Heart right ventricle (tissue), 16 donors: ENCODE data around the gene ECEL1. TPM values are rescaled to one million over a fixed set of nuclear protein-coding genes. Genes with fewer than 3 reads are reported as not detected.
"Not testable (repeated sequence)": the region's sequence is repeated elsewhere in the genome, so short reads cannot be mapped to it uniquely, and the experiment has no call there.

Experiments used
- ATAC-seq, 8 donors: fragments of 200-7000 bp; cut with Tn5 transposase; one replicate each; pipeline ENCODE4 v1.9.1; 2020; ENCODE audit warnings: mild to moderate bottlenecking in 8 of 8, moderate library complexity in 8 of 8, moderate number of reproducible peaks in 1 of 8
- DNase-seq, 2 donors: peaks; one replicate each; pipeline ENCODE4 v3.0.0-alpha.2; 2020
- H3K27ac ChIP-seq, 10 donors: fragments of 200-600 bp; sonication (generic) in 2 of 10; one replicate each; pipeline versions ENCODE4 v1.5.0 to v1.8.0; 2020 to 2022; ENCODE audit warnings: mild to moderate bottlenecking in 3 of 10
- H3K27me3 ChIP-seq, 7 donors: fragments of 200-600 bp; one replicate each; pipeline ENCODE4 v1.8.0; 2021 to 2022; ENCODE audit warnings: mild to moderate bottlenecking in 2 of 7
- H3K36me3 ChIP-seq, 9 donors: fragments of 200-600 bp; sonication (generic) in 1 of 9; one replicate each; pipeline versions ENCODE4 v1.5.0 to v1.8.0; 2020 to 2022; ENCODE audit warnings: mild to moderate bottlenecking in 2 of 9
- H3K4me1 ChIP-seq, 9 donors: fragments of 200-600 bp; sonication (generic) in 1 of 9; one replicate each; pipeline versions ENCODE4 v1.5.0 to v1.8.0; 2020 to 2022; ENCODE audit warnings: mild to moderate bottlenecking in 4 of 9
- H3K4me3 ChIP-seq, 10 donors: fragments of 200-600 bp; sonication (generic) in 2 of 10; one replicate each; pipeline versions ENCODE4 v1.5.0 to v1.8.0; 2020 to 2022; ENCODE audit warnings: mild to moderate bottlenecking in 7 of 10, moderate library complexity in 2 of 10
- H3K9me3 ChIP-seq, 11 donors: fragments of 200-600 bp in 10 of 11; sonication (generic) in 2 of 11; one replicate each; pipeline versions ENCODE4 v1.5.0 to v1.8.0; 2013 to 2022; ENCODE audit warnings: mild to moderate bottlenecking in 2 of 11, control low read depth in 1 of 11, moderate library complexity in 1 of 11
- CTCF ChIP-seq, 9 donors: fragments of 200-600 bp; sonication (generic) in 2 of 9; IDR thresholded peaks; one replicate each; pipeline versions ENCODE4 v1.5.0 to v1.8.0; 2021 to 2022; ENCODE audit warnings: antibody characterized with exemption in 9 of 9, mild to moderate bottlenecking in 5 of 9, moderate library complexity in 1 of 9
- WGBS, 2 donors: extraction: QIAGEN DNeasy Blood & Tissue Kit; methylation state at CpG; one replicate each; pipeline ENCODE4 v1.1.7; 2013; ENCODE audit warnings: inconsistent platforms in 1 of 2; 5-methylcytosine and 5-hydroxymethylcytosine counted together
- intact Hi-C, 10 donors: fragments of 100-400 bp; cut with DNase I; formaldehyde crosslinking; loops; one replicate each; pipeline versions ENCODE4 v1.11.1 to v1.14.2; 2022
- polyA plus RNA-seq, 2 donors: library from polyadenylated mRNA; stranded (reverse); fragments of 200-250 nt; gene quantifications; one replicate each; pipeline ENCODE4 v1.2.3, GENCODE V29; 2013
- total RNA-seq, 10 donors: library from RNA; stranded (reverse); fragmentation: NEBNext Ultra II Directional in 3 of 10; extraction: Animal tissue kit (Norgen Biotek cat#: 25700) in 3 of 10; gene quantifications; one replicate each; pipeline versions ENCODE4 v1.2.1 to v1.2.4, GENCODE V29; 2021 to 2023
- donor health status: Arrhythmogenic right ventricular cardiomyopathy.
- donor health status: ischemic (EF 13 %, LVEDD 7.1; RV severe dilation, severe dysfunction).
- donor health status: healthy with polysubstance abuse.
- donor health status: DM: no; HTN: yes; CAD: no.
- donor health status: DM: no; HTN: no; CAD: no.
- donor health status: ischemic (EF 25% LVEDD 6.9; RV normal size, moderate dysfunction).
- donor health status: ischemic (EF 25% LVEDD 5.7; RV mildly dilated, moderate dysfunction).
- donor health status: healthy.
- donor health status: DM: yes; HTN: yes; CAD: no.
- donor health status: Ischemic cardiomyopathy.
- donor health status: ischemic (EF 35%, LVEDD 5.7; RV mildly dilated, moderate dysfunction).
- donor health status: nonischemic (EF 11% LVEDD 7.7; RV severe dilation, severe dysfunction).
- donor health status: DM: yes; HTN: yes; CAD: no.
- donor health status: PGD.
- donor health status: ischemic (EF 29% LVEDD 5.4; RV normal size, mild dysfunction).
- donor health status: nonischemic (EF 23%, LVEDD 6.1; RV moderate dilation, normal function).

ECEL1 gene
- total and polyA plus RNA-seq, 12 donors: 0.23 to 1.5 (median 0.39) TPM; not detected in 8

GRCh38 chr2:232435375-232435648, 52.3 kb downstream of the ECEL1 start:
- no peak overlapping the region for H3K27ac ChIP-seq
- H3K4me3 ChIP-seq: no peak overlapping the region
- WGBS, 2 donors: 81 to 83% methylated on average over 4 of the region's 4 CpGs
- ATAC-seq: no peak
- no peak for TF ChIP-seq CTCF (IDR thresholded peaks at IDR 0.05)
- peaks cover 0 to 2% (median 0%) of the 10 kb centered on the region in 9 donors for H3K4me1 ChIP-seq
- no peak for DNase-seq
- peaks cover 0 to 7% (median 4%) of the 10 kb centered on the region in 7 donors for H3K27me3 ChIP-seq
- intact Hi-C loops: loop anchor here in 7 of 10 donors (5.0 to 10.0 kb wide), 6 partner anchors 93 to 528 kb away; partner anchors contain the start of gene NPPC (in 1 of the 7)
- H3K36me3 ChIP-seq: no peaks in the 10 kb centered on the region
- H3K9me3 ChIP-seq: no peaks in the 10 kb centered on the region

DNA sequence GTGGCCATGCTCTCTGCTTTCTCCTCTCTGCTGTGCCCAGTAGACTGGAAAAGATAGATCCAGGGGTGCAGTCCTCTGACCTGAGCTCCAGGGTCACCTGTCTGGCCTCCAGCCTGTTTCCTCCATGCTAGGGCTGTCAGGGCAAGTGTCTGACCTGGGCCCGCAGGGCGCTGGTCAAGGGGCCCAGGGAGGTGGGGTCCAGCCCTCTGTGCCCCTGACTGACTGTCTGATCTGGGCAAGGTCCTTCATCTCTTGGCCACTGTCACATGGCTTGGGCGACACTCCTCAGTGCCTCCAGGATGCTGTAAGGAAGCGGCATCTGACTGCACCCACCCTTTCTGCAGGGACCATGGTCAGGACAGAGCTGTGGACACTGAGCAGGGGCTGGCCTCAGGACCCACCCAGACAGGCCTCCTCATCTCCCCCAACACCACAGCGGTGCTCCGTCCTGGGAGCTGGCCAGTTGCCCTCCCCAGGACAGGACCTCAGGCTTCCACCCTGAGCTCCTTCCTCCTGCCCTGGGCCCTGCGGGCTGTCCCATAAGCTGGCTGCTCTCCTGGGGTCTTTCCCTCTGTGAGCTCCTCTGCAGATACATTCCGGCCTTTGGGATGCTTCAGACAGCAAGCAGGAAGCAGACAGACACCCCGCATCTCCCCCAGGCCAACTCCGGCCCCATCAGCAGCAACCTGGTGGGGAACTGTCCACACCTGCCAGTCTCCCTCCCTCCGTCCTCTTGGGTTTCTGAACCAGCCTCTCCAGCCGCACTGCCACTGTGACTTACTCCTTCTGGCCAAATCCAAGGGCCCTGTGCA, 52.9 kb downstream of the ECEL1 start:
- no peaks in the 10 kb centered on the region for H3K36me3 ChIP-seq
- no peaks in the 10 kb centered on the region for H3K4me1 ChIP-seq
- no peak overlapping the region for H3K27ac ChIP-seq
- ATAC-seq: no peak
- intact Hi-C loops: loop anchor here in 7 of 10 donors (5.0 to 10.0 kb wide), 6 partner anchors 92 to 527 kb away; partner anchors contain the start of gene NPPC (in 1 of the 7)
- no peak for TF ChIP-seq CTCF (IDR thresholded peaks at IDR 0.05)
- no peak for DNase-seq
- H3K27me3 ChIP-seq: peaks cover 0 to 7% (median 4%) of the 10 kb centered on the region in 7 donors
- H3K9me3 ChIP-seq: no peaks in the 10 kb centered on the region
- H3K4me3 ChIP-seq: no peak overlapping the region
- WGBS, 2 donors: 88 to 93% methylated on average over 12 of the region's 12 CpGs

- TF ChIP-seq CTCF (IDR thresholded peaks at IDR 0.05): no peak
- no peak for ATAC-seq
- intact Hi-C loops: loop anchor here in 2 of 10 donors (10.0 kb wide), 2 partner anchors 99 to 109 kb away; no protein-coding TSS in a partner anchor
- H3K4me3 ChIP-seq: no peak overlapping the region
- H3K27me3 ChIP-seq: peaks cover 0 to 9% (median 2%) of the 10 kb centered on the region in 7 donors
- DNase-seq: no peak
- H3K36me3 ChIP-seq: no peaks in the 10 kb centered on the region
- H3K4me1 ChIP-seq: no peaks in the 10 kb centered on the region
- H3K27ac ChIP-seq: no peak overlapping the region
- 72 to 87% methylated on average over 9 of the region's 9 CpGs for WGBS, 2 donors
- H3K9me3 ChIP-seq: no peaks in the 10 kb centered on the region
Observed at GRCh38 chr2:232434091-232434490, 53.5 kb downstream of the ECEL1 start.

DNA sequence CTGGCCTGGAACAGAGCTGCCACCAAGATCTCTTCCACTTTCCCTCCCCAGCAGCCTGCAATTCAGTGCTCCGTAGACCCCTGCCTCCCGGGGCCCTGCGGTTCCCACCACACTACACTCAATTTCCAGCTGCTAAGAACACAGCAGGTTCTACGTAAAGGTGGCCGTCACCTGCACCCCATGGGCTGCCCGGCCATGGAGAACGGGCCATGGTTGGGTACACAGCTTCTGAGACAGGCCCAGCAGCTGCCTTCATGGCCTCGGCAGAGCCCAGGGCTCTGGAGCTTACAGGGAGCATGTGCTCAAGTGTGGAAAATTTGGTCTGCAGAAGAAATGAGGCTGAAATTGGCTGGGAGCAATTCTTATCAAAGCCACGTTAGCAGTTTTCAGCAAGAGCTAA, 54.0 kb downstream of the ECEL1 start:
- intact Hi-C loops: loop anchor here in 2 of 10 donors (10.0 kb wide), 2 partner anchors 99 to 109 kb away; no protein-coding TSS in a partner anchor
- 87 to 93% methylated on average over 8 to 9 of the region's 9 CpGs for WGBS, 2 donors

More for the DNA sequence above, 54.0 kb downstream of the ECEL1 start:
- H3K27ac ChIP-seq, H3K4me1 ChIP-seq, H3K4me3 ChIP-seq, ATAC-seq, H3K36me3 ChIP-seq, H3K9me3 ChIP-seq, H3K27me3 ChIP-seq, DNase-seq: not testable (repeated sequence)
